ENCODE results near the gene LIN7B.

GRCh38 chr19:49094505-49095482 lies 19.4 kb upstream of the LIN7B start:
- TF ChIP-seq, protein P1, sequence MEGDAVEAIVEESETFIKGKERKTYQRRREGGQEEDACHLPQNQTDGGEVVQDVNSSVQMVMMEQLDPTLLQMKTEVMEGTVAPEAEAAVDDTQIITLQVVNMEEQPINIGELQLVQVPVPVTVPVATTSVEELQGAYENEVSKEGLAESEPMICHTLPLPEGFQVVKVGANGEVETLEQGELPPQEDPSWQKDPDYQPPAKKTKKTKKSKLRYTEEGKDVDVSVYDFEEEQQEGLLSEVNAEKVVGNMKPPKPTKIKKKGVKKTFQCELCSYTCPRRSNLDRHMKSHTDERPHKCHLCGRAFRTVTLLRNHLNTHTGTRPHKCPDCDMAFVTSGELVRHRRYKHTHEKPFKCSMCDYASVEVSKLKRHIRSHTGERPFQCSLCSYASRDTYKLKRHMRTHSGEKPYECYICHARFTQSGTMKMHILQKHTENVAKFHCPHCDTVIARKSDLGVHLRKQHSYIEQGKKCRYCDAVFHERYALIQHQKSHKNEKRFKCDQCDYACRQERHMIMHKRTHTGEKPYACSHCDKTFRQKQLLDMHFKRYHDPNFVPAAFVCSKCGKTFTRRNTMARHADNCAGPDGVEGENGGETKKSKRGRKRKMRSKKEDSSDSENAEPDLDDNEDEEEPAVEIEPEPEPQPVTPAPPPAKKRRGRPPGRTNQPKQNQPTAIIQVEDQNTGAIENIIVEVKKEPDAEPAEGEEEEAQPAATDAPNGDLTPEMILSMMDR (IDR thresholded peaks at IDR 0.05): no peak
- TF ChIP-seq POLR2A (IDR thresholded peaks at IDR 0.05) (no peak), EP300 (IDR thresholded peaks at IDR 0.05) (no peak)

All from gastroesophageal sphincter (tissue), 3 donors.